Epithelial cell of esophagus (primary cell): ENCODE measurements around the gene SRRD.

Experiments
- DNase-seq: peaks from one replicate; pipeline ENCODE4 v3.0.0; 2010; ENCODE audit warnings: low read depth
- H3K4me3 ChIP-seq: 2 replicates; pipeline ENCODE4 v1.5.1; 2011; ENCODE audit warnings: mild to moderate bottlenecking, low read length, control low read depth
- TF ChIP-seq, protein P1 (sequence below): IDR thresholded peaks from 2 replicates; pipeline ENCODE4 v1.5.1; 2011; ENCODE audit warnings: low read depth, mild to moderate bottlenecking, low read length, control low read depth, inconsistent platforms; ENCODE audit not compliant: insufficient read depth; ENCODE audit errors: missing control alignments

The SRRD gene

DNA sequence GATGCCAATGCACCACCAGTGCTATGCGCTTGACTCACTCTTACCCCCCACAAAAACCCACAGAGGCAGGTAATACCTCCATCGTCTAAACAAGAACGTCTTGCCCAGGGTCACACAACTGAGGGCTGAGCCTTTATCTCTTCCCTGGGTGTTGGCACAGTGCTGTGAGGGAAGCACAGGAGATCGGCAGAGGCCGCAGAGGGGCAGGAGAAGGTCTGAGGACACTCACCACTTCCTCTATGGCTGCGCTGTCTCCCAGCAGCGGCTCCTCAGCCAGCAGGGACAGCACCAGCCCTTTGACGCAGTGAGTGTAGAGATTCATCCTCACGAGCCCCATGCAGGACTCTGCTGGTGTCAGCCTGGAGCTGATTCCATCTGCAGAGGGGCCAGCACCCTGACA lies 20.0 kb upstream of the SRRD start:
- H3K4me3 ChIP-seq, result no peak overlapping the region
- no peak for DNase-seq
- TF ChIP-seq, protein P1, sequence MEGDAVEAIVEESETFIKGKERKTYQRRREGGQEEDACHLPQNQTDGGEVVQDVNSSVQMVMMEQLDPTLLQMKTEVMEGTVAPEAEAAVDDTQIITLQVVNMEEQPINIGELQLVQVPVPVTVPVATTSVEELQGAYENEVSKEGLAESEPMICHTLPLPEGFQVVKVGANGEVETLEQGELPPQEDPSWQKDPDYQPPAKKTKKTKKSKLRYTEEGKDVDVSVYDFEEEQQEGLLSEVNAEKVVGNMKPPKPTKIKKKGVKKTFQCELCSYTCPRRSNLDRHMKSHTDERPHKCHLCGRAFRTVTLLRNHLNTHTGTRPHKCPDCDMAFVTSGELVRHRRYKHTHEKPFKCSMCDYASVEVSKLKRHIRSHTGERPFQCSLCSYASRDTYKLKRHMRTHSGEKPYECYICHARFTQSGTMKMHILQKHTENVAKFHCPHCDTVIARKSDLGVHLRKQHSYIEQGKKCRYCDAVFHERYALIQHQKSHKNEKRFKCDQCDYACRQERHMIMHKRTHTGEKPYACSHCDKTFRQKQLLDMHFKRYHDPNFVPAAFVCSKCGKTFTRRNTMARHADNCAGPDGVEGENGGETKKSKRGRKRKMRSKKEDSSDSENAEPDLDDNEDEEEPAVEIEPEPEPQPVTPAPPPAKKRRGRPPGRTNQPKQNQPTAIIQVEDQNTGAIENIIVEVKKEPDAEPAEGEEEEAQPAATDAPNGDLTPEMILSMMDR, result no peak

DNA sequence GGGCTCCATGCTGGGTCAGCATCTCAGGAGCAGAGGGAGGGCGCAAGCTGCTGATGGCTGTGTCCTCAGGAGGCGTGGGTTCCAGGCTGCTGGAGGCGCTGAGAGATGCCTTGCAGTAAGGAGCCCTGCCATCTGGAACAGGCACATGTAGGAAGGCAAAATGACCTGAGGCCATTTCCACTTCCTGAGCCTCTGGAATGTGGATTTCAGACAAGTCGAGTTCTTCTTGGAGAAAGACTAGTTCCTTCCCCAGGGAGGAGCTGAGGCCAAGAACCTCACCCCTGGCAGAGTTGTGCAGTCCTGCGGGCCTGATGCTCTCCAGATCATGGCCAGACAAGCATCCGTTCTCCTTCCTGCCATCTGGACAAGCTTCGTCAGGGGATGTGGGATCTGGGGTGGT lies 19.4 kb upstream of the SRRD start:
- DNase-seq, result peak; percentile 52
- H3K4me3 ChIP-seq, result no peak overlapping the region
- TF ChIP-seq, protein P1, result no peak

DNA sequence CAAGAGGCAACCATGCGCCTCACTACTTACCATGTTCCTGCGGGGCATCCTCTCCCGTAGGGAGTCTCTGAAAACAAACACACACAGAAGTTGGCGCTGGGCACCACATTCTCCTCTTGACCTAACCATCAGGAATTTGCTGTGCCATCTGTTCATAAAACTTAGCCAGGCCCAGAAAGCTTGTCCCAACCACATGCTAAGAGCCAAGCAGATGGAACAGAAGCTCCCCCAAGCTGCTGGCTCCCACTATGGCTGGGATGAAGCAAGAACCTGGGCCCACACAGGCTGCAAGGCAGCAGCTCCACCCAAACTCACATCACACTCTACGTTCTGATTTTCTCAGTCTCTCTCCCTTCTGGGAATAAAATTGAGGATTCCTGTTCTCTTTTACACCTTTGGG lies 17.5 kb upstream of the SRRD start:
- H3K4me3 ChIP-seq, result no peak overlapping the region
- no peak for DNase-seq
- TF ChIP-seq, protein P1, result no peak

DNA sequence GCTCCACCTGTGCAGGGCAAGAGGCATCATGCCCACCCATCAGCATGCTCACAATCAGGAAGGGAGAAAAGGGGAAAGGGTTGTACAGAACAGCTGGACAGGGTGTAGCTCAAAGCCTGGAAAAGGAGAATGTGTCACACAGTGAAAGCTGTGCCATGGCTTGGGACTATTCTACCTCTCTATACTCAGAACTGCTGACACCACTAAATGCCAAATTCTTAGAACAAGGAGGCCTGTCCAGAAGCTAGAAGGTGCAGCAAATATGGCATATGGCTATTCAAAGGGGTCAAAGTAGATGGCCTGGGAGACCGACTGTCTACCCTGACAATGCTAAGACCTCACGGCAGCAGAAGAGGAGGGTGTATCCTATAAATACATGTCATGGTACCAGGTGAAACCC lies 12.9 kb upstream of the SRRD start:
- TF ChIP-seq, protein P1, result no peak
- DNase-seq, result no peak
- no peak overlapping the region for H3K4me3 ChIP-seq

DNA sequence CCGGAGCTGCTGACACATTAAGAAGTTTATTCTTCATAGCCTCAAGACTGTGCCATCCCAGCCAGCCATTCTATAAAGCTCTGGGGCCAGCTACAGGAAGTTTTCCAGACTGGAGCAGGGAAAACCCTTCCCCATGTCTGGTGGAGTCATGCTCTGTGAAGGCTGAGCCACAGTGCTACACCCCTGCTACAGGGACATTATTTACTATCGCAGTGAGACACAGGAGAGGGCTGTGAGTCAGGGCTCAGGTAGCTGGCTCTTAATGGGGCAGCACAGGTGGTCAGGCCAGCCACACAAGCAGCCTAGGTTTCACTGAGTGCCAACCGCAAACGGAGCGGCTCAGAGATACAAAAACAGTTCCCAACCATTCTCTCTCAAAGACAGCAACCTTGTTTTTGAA lies 12.2 kb upstream of the SRRD start:
- TF ChIP-seq, protein P1, result no peak
- DNase-seq, result peak; percentile 96
- H3K4me3 ChIP-seq, result no peak overlapping the region

DNA sequence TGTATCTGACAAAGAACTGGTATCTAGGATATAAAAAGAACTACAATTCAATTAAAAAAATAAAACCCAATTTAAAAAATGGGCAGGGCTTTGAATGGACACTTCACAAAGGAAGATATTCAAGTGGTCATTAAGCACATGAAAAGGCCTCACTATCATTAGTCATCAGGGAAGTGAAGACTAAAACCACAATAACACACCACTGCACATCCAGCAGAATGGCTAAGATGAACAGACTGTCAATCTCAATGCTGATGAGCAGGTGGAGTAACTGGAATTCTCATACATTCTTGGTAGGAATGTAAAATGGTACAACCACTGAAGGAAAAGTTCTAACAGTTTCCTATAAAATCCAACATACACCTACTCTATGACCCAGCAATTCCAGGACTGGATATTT lies 9.0 kb upstream of the SRRD start:
- TF ChIP-seq, protein P1, result no peak
- H3K4me3 ChIP-seq, result no peak overlapping the region
- DNase-seq, result peak; percentile 48

DNA sequence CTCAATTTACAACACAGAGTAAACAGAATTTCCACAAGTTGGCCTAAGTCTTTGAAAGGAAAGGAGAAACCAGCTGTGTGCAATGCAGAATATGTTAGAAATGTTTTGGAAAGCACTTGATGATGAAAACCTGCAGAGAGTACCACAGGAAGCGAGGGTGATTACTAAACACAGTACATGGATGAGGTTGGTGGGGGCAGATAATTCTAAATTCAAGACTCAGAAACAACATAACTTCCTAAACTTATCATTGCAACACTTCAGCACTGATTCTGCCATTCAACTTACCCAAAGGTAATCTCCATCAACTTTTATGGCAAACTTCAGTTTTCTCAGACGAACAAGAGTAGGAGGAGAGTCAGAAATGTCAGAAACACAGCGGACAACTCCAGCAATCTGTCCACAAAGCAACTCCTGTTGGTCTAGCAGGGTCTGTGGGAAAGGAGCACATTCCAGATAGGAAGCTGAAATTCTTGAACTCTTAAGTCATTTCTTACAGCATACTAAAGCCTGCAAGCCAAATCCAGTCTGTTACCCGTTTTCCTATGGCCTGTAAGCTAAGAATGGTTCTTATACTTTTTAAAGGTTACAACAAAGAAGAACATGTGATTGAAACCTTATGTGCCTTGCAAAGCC lies 6.9 kb upstream of the SRRD start:
- DNase-seq, result no peak
- TF ChIP-seq, protein P1, result no peak
- H3K4me3 ChIP-seq, result no peak overlapping the region
